GM18951 (cell line): ENCODE results near the gene SLC26A6.

Experiments used
- POLR2A ChIP-seq: IDR thresholded peaks from 4 replicates; pipeline ENCODE4 v1.6.1; 2011; ENCODE audit warnings: mild to moderate bottlenecking; ENCODE audit not compliant: insufficient read length, insufficient read depth; ENCODE audit errors: extremely low read depth
- in situ Hi-C: fragments of 300-500 bp; cut with MboI; formaldehyde crosslinking; loops from one replicate; pipeline ENCODE4 v1.12.0; 2022; ENCODE audit warnings: low sequenced_read_pairs, mixed read lengths, inconsistent platforms; ENCODE audit not compliant: unreplicated experiment

SLC26A6 gene

DNA sequence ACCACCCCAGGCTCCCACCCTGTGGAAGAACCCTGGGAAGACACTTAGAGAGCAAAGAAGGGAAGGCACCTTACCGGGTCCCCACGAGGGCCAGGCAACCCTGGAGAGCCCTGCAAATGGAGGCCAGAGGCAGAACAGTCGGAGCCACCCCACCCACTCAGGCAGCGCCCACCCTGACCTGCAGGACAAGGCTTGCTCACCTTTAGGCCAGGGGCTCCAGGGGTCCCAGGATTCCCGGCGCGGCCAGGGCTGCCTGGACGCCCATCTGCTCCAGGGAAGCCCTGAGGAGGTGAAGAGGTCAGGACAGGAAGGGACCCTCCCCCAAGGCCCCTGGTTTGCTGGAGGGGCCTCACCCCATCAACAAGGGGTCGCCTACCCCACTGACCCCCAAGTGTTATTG lies 50.4 kb downstream of the SLC26A6 start:
- no peak for TF ChIP-seq POLR2A
- in situ Hi-C loops, result no loop called here

DNA sequence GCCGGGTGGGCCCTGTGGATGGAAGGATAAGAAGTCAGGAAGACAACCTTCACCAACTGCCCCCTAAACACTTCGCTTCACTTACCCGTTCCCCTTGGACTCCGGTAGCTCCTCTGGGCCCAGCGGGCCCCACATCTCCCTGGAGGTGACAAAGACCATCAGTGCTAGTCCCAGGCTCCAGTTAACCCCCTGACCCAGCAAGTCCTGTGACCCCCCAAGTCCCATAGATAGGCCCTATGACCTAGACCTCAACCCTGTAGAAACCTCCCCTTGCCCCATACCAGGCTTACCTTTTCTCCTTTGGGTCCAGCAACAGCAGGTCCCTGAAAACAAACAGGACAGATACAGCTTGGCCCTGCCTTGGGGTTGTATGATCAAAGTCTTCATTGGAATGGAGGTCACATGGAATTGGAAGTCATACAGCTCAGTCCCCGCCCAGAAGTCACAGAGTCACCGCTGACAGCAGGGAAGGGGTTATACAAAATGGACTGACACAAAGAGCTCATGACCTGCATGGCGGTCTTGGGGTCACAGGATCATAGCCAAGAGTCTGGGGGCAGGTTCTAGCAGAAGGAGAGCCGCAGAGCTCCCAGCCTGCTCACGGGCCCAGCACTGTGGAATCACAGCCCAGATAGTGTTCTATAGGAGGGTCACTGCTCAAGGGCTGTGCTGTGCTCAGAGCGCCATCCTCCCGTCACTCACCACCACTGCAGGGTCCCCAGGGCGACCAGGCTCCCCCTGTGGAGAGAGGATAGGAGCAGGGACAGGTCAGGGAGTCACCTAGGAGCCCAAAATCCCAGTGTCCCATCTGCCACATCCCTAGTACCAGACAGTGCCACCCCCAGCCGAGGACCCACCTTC lies 53.4 kb downstream of the SLC26A6 start:
- in situ Hi-C loops, result no loop called here
- TF ChIP-seq POLR2A, result no peak

DNA sequence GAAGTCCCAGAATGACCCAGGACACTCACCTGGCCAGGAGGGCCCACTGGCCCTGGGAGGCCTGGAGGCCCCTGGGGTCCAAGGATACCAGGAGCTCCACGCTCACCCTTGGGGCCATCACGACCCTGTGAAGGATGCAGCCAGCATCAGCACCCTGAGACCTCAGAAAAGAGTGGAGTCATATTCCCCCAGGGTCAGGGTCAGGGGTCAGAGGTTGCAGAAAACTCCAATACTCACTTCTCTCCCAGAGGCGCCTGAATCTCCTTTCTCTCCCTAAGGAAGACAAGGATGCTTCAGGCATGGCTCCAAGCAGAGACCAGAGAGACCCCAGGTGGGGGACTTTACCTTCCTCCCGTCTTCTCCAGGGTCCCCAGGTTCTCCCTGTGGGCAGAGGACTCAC lies 58.6 kb downstream of the SLC26A6 start:
- no peak for TF ChIP-seq POLR2A
- in situ Hi-C loops, result no loop called here
